NCI-H2107 (cell line): ENCODE results near the gene ZNF653.

Experiments
- DNase-seq: peaks from one replicate; lab custom pipeline; 2025; lab: John Stamatoyannopoulos, UW

Gene ZNF653, protein sequence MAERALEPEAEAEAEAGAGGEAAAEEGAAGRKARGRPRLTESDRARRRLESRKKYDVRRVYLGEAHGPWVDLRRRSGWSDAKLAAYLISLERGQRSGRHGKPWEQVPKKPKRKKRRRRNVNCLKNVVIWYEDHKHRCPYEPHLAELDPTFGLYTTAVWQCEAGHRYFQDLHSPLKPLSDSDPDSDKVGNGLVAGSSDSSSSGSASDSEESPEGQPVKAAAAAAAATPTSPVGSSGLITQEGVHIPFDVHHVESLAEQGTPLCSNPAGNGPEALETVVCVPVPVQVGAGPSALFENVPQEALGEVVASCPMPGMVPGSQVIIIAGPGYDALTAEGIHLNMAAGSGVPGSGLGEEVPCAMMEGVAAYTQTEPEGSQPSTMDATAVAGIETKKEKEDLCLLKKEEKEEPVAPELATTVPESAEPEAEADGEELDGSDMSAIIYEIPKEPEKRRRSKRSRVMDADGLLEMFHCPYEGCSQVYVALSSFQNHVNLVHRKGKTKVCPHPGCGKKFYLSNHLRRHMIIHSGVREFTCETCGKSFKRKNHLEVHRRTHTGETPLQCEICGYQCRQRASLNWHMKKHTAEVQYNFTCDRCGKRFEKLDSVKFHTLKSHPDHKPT

DNA sequence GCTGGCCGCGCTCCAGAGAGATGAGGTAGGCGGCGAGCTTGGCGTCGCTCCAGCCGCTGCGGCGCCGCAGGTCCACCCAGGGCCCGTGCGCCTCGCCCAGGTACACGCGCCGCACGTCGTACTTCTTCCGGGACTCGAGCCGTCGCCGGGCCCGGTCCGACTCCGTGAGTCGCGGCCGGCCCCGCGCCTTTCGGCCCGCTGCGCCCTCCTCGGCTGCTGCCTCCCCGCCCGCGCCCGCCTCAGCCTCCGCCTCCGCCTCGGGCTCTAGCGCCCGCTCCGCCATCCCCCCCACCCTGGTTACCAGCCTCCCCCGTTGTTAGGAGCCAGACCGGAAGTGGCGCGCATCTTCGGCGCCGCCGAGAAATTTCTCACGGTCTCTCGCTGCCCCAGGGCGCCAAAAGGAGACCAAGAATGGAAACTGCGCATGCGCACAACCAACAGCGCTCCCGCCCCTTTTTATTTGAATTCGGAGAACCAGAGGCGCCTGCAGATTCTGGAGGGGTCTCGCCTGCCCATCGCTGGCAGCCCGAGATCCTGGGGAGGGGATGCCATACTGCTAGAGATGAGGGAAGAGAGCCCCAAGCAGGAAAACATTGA lies at the start of gene ZNF653:
TSS of gene ZNF653 (minus strand) at position 336 of the 597 bp plus-strand sequence. CDS start at position 283, 53 bp downstream.
- DNase-seq = peak; percentile 92

DNA sequence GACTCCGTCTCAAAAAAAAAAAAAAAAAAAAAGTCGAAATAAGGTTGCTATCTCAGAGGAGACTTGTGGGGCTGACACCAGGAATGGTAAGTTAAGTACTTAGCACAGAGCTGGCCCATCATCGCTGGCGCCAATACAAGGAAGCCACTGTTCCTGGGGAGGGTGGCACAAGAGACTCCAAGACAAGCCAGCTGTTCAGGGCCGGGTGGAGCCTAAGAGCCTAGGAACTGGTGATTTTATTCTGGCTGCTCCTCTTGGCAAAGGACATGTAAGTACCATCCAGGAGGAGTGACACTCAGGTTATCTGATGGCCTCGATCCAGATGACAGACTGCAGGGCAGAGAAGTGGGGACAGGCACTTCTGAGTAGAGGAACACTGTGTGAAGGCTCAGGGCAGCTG lies 49.6 kb upstream of the ZNF653 start:
- no peak for DNase-seq

GRCh38 chr19:11554160-11554559 lies 48.5 kb upstream of the ZNF653 start:
- DNase-seq = no peak

DNA sequence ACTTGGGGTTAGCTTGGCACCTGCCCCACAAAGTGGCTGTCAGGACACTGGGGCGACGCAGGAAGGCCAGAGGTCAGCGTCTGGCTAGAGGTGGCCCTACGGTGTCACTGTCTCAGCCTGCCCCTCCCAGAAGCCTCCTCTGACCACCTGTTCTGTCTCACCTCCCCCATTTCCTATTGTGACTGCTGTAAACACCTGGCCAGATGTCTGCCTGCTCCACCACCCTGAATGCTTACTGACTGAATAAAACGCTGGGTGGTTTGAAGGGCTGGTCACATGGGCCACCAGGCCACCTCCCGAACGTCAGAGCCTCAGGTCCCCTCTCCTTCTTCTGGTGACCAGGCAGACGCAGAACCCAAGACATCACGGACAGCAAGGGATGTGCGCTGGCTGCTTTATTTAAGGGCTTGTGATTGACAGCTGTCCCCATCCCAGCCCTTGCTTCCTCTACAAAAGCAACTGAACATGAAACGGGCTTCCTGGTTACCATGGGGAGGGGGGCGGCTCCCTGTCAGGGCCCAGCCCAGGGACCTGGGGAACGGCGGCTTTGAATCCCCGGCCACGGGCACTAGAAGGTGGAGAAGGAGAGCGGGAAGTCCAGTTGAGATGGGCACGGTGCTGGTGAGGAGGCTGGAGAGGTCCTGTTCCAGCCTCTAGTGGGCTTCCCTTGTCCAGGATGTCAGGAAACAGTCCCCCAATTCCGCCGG lies 47.2 kb upstream of the ZNF653 start:
- DNase-seq = no peak

- DNase-seq = no peak
These were observed 46.1 kb upstream of the ZNF653 start for GRCh38 chr19:11551603-11552235.

DNA sequence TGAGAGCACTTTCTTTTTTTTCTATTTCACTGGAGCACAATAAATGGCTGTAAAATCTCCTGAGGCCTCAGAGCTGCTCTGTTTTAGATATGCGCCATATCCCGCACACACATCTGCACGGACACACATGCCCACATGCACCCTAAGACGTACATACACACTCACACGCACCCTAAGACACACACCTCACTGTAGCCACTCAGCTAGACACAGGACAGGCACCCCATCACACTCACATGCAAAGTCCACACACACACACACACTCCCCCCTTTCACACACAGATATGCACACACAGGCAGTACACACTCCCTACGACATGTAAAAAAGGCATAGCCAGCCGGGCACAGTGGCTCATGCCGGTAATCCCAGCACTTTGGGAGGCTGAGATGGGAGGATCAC lies 44.6 kb upstream of the ZNF653 start:
- DNase-seq = no peak

- no peak for DNase-seq
These were observed 43.8 kb upstream of the ZNF653 start for GRCh38 chr19:11549386-11549953.

- no peak for DNase-seq
These were observed 42.5 kb upstream of the ZNF653 start for GRCh38 chr19:11547929-11548700.

DNA sequence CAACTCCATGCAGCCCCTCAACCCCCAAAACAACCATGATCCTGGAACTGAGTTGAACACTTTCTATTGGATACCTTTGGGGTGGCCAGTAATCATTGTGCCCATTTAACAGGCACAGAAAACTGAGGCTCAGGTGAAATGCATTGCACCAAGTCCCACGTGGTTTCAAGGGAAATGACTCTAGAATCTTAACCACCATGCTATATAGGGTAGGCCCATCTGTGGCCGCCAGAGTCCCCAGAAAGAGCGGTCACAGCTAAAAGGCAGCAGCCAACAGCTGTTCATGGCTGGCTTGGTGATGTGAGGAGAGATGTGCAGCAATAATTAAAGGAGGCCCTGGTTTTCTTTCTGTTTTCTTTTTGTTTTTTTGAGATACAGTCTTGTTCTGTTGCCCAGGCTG lies 35.6 kb upstream of the ZNF653 start:
- no peak for DNase-seq

GRCh38 chr19:11540645-11541044 lies 35.0 kb upstream of the ZNF653 start:
- DNase-seq = no peak

- no peak for DNase-seq
These were observed 34.1 kb upstream of the ZNF653 start for GRCh38 chr19:11539495-11540365.

- DNase-seq = no peak
These were observed 32.8 kb upstream of the ZNF653 start, which contains the start of gene CNN1 for GRCh38 chr19:11538232-11539036. Gene CNN1, plus strand, starts transcription at chr19:11538851. Its CDS starts 77 bp downstream, at chr19:11538928.

DNA sequence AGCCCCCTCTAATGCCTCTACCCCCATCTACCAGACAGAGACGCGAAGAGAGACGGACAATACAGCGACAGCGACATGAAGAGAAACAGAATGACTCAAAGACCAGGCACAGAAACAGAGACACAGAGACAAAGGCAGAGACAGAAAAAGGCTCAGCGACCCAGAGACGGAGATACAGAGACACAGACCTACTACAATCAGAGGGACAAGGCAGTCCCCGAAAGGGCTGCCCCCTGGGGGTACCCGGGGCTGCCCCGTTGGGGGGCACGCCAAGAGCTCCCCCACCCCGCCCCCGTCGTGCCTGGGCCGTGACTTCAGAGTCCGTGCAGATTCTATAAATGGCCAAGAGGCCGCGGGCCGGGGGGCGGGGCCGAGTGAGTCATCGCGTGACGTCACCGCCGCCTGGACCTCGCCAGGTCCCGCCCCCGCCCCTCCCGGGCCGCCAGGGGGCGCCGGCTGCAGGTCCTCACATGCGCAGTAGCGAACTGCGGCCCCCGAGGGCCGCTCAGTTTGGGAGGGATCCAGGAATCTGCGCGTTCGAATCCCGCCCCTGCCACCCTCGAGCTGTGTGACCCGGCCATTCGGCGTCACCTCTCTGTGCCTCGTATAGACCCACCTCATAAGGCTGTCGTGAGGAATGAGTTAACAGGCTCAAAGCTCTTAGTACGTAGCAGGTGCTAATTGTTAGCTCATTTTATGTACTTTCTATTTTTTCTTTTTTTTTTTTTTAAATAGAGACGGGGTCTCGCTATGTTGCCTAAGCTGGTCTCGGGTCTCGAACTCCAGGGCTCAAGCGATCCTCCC lies 30.4 kb upstream of the ZNF653 start:
- DNase-seq = peak; percentile 20

DNA sequence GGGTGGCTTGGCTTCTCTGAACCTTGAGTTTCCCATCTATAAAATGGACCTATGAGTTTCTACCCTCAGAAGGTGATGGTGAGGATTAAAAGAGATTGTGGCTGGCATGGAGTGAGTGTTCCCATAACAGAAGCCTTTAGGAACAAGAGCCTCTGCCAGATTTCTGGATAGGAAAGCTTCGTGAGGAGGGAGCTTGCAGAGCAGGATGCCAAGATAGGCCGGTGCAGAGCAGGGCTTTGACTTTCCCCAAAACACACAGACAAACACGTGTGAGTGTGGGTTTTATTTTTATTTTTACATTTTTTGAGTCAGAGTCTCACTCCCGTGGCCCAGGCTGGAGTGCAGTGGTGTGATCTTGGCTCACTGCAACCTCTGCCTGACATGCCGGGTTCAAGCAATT lies 29.3 kb upstream of the ZNF653 start:
- no peak for DNase-seq

DNA sequence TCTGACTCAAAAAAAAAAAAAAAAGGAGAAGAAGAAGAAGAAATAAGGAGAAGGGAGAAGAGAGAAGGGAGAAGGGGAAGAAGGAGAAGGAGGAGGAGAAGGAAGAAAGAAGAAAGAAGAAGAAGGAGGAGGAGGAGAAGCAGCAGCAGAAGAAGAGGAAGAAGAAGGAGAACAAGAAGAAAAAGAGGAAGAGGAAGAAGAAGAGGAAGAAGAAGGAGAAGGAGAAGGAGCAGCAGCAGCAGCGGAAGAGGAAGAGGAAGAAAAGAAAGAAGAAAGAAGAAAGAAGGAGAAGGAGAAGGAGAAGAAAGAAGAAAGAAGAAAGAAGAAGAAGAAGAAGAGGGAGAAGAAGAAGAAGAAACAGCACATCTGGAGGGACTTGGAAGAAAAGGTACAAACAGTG lies 28.9 kb upstream of the ZNF653 start:
- DNase-seq = no peak

DNA sequence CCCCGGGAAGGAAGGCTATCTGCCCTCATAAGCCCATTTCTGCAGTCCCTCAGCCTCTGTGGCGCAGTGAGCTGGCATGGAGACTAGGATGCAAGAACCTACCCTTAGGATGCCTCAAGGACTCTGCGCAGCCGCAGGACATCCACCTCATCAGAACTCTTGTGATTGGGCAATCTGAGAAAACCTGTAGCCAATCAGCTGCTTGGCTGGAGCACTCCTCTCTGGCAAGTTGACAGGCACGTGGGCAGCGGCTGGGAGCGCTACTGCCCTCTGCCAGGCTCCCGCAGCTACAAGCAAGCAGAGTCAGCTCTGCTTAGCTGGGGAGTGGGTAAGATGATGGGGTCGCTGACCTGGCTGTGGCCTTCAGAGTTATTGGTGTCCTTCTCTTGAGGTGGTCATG lies 24.8 kb upstream of the ZNF653 start:
- peak; percentile 52 for DNase-seq

DNA sequence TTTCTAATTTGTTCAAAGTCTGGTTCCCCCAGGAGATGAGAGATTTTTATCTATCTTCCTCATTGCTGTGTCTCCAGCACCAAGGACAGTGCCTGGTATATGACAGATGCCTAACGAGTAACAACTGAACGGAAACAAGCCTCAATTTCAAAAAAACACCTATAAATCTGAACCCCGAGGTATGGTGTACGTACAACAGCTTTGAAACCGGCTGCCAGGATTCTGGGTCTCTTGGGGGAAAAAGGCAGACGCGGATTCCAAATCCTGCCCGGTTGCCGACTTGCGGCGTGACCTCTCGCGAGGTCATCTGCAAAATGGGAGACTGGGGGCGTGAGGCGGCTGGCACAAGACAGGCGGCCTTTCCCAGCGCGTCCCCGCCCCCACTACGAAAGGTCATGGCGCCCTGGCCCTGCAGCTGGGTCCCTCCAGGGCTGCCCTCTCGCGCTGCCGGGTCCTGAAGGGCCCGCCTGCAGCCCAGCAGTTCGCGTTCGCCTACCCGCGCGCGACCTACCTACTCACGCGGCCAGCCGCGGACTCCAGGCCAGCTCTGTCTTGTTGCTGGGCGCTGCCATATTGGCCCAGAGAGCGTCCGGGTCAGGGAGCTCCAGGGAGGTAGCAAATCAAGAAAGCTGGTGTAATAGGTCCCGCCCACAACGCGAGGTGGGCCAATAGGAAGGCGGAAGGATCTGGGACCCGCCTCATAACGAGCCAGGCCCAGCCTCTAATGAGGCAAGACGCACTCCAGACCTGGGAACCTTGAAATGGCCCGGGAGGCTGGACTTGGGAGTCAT lies 23.1 kb upstream of the ZNF653 start, which contains the start of gene ECSIT:
TSS of gene ECSIT (minus strand) at position 584 of the 791 bp plus-strand sequence. CDS start 9,964 bp downstream, outside the sequence.
- peak; percentile 83 for DNase-seq
